ENCODE measurements around the gene SPATA20.

SPATA20 gene

DNA sequence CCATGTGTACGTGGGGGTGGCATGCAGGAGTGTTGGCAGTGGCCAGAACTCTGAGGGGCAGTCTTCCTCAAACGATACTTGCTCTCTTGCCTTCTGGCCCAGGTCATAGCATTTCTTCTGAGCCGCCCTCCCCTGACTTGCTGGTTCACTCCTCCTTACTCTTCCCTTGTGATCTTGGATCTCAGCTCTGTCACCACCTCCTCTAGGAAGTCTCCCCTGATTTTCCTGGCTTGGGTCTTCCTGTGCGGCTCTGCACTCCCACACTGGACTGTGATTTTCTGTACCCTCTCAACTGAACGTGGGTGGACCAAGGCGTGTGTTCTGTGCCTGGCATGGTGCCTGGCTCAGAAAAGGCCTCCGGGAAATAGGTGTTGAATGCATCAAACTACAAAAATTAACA, 11.6 kb upstream of the SPATA20 start:
- Histone ChIP-seq H3K27ac (ENCODE audit: low read length) (no peak overlapping the region), H3K79me2 (ENCODE audit: low read length) (no peaks in the 10 kb centered on the region), H3K4me2 (ENCODE audit: low read length) (no peak overlapping the region), H3K4me3 (ENCODE audit: low read length) (no peak overlapping the region), H3K9ac (ENCODE audit: low read length) (no peak overlapping the region), H2AFZ (ENCODE audit: low read depth, low read length) (no peak overlapping the region), H3K4me1 (ENCODE audit: low read length) (no peaks in the 10 kb centered on the region), H4K20me1 (ENCODE audit: insufficient read depth, low read length) (no peaks in the 10 kb centered on the region), H3K9me3 (ENCODE audit: insufficient read depth, low read length) (no peaks in the 10 kb centered on the region), H3K27me3 (ENCODE audit: low read depth, low read length) (peaks cover 35% of the 10 kb centered on the region), H3K36me3 (replicated peaks; ENCODE audit: low read depth, low read length) (no peaks in the 10 kb centered on the region)
- TF ChIP-seq, protein P1, sequence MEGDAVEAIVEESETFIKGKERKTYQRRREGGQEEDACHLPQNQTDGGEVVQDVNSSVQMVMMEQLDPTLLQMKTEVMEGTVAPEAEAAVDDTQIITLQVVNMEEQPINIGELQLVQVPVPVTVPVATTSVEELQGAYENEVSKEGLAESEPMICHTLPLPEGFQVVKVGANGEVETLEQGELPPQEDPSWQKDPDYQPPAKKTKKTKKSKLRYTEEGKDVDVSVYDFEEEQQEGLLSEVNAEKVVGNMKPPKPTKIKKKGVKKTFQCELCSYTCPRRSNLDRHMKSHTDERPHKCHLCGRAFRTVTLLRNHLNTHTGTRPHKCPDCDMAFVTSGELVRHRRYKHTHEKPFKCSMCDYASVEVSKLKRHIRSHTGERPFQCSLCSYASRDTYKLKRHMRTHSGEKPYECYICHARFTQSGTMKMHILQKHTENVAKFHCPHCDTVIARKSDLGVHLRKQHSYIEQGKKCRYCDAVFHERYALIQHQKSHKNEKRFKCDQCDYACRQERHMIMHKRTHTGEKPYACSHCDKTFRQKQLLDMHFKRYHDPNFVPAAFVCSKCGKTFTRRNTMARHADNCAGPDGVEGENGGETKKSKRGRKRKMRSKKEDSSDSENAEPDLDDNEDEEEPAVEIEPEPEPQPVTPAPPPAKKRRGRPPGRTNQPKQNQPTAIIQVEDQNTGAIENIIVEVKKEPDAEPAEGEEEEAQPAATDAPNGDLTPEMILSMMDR (IDR thresholded peaks at IDR 0.05; ENCODE audit: low read depth, low read length): no peak
- TF ChIP-seq EZH2phosphoT487 (IDR thresholded peaks at IDR 0.05; ENCODE audit: low read depth): no peak

DNA sequence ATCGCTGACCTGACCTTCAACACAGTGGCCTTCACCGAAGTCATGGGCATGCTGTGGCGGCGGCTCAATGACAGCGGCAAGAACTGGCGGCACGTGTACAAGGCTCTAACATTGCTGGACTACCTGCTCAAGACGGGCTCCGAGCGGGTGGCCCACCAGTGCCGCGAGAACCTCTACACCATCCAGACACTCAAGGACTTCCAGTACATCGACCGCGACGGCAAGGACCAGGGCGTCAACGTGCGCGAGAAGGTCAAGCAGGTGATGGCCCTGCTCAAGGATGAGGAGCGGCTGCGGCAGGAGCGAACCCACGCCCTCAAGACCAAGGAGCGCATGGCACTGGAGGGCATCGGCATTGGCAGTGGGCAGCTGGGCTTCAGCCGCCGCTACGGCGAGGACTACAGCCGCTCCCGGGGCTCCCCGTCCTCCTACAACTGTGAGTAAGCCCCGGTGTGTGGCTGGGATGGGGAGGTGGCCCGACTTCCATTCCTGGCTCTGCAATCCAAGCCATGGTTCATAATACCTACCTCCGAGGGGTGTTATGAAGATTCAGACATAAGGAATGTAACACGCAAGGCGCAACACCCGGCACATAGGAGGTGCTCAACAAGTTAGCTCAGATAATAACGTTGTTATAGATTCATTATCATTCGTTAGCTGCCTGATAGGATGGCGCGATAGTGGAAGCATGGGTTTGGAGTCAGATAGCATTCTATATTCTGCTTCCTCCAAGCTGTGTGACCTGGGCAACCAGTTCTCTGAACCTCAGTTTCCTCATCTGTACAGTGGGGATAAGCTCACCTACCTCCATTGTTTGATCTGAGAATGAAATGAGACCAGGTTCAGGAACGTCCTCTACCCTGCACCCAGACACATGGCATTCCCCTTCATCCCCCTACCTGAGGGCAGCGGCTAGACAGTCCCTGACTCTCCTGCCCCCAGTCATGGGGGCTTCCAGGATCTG, 10.0 kb upstream of the SPATA20 start:
- H3K4me2 ChIP-seq (ENCODE audit: low read length): no peak overlapping the region
- no peak for TF ChIP-seq EZH2phosphoT487 (IDR thresholded peaks at IDR 0.05; ENCODE audit: low read depth)
- no peak overlapping the region for H3K27ac ChIP-seq (ENCODE audit: low read length)
- H3K27me3 ChIP-seq (ENCODE audit: low read depth, low read length): peaks cover 22% of the 10 kb centered on the region
- H3K79me2 ChIP-seq (ENCODE audit: low read length): no peaks in the 10 kb centered on the region
- H3K9ac ChIP-seq (ENCODE audit: low read length): no peak overlapping the region
- no peak overlapping the region for H2AFZ ChIP-seq (ENCODE audit: low read depth, low read length)
- H3K9me3 ChIP-seq (ENCODE audit: insufficient read depth, low read length): no peaks in the 10 kb centered on the region
- no peak overlapping the region for H3K4me3 ChIP-seq (ENCODE audit: low read length)
- H4K20me1 ChIP-seq (ENCODE audit: insufficient read depth, low read length): no peaks in the 10 kb centered on the region
- peaks cover 4% of the 10 kb centered on the region for H3K4me1 ChIP-seq (ENCODE audit: low read length)
- H3K36me3 ChIP-seq (replicated peaks; ENCODE audit: low read depth, low read length): no peaks in the 10 kb centered on the region

DNA sequence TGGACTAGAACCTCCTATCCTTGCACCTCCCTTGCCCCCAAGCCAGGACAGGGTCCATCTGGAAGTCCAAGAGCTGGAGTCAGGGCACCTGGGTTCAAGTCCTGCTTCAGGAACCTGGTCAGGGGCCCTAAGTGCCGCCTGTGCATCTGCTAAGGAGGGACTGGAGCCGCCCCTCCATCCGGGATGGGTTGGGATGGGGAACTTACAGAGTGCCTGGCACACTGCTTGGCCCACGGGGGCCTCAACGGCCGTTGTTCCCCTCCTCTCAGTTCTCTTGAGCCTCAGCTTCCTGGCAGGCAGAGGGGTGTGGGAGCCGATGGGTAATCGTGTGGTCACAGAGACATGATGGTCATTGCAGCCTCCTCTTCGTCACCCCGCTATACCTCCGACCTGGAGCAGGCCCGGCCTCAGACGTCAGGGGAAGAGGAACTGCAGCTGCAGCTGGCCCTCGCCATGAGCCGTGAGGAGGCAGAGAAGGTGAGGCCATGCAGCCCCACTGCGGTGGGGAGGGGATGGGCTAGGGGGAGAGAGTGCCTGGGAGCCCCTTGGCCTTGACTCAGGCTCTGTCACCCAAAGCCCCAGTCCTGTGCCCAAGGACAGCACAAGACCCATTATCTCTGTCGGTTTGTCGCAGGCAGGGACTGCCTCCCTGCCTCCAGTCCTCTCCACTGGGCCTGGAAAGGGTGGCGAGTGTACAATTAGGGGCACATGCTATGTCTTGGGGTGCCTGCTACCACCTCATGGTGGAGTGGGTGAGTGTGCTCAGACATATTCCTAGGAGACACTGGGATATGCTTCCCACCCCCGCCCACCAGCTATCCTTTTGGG, 9.0 kb upstream of the SPATA20 start:
- no peak overlapping the region for H2AFZ ChIP-seq (ENCODE audit: low read depth, low read length)
- no peaks in the 10 kb centered on the region for H3K9me3 ChIP-seq (ENCODE audit: insufficient read depth, low read length)
- no peaks in the 10 kb centered on the region for H4K20me1 ChIP-seq (ENCODE audit: insufficient read depth, low read length)
- no peaks in the 10 kb centered on the region for H3K36me3 ChIP-seq (replicated peaks; ENCODE audit: low read depth, low read length)
- no peak overlapping the region for H3K4me2 ChIP-seq (ENCODE audit: low read length)
- H3K79me2 ChIP-seq (ENCODE audit: low read length): no peaks in the 10 kb centered on the region
- no peak overlapping the region for H3K9ac ChIP-seq (ENCODE audit: low read length)
- H3K27ac ChIP-seq (ENCODE audit: low read length): no peak overlapping the region
- H3K4me3 ChIP-seq (ENCODE audit: low read length): no peak overlapping the region
- H3K4me1 ChIP-seq (ENCODE audit: low read length): peaks cover 8% of the 10 kb centered on the region
- H3K27me3 ChIP-seq (ENCODE audit: low read depth, low read length): peaks cover 12% of the 10 kb centered on the region
- no peak for TF ChIP-seq EZH2phosphoT487 (IDR thresholded peaks at IDR 0.05; ENCODE audit: low read depth)
- TF ChIP-seq, protein P1 (IDR thresholded peaks at IDR 0.05; ENCODE audit: low read depth, low read length): no peak

DNA sequence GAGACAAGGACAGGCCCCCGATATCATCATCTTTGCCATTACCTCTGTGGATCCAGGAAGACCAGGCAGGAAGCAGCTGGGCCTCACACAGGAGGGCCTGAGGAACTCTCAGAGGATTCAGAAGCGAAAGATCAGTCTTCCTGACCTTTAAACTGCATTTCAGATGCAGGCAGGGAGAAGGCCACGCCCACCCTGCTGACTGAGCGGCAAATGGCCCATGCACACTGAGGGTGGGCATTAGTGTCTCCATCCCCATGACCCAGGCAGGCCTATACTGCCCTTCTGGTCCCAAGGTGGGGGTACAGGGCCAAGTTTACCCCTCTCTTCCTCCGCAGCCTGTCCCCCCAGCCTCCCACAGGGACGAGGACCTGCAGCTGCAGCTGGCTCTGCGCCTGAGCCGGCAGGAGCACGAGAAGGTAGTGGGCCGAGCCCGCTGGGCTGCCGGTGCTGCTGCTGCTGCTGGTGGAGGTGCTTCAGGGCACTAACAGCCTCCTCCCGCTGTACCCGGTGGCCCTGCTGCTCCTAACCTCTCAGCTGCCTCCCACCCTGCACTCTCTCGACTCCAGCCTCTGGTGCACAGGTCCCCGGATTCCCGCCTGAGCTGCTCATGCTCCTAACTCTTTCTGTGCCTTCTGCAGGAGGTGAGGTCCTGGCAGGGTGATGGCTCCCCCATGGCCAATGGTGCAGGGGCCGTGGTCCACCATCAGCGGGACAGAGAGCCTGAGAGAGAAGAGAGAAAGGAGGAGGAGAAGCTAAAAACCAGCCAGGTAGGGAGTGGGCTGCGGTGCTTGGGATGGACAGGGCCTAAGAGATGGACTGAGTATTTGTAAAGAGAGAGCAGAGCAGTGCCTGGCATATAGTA, 8.2 kb upstream of the SPATA20 start:
- no peaks in the 10 kb centered on the region for H3K36me3 ChIP-seq (replicated peaks; ENCODE audit: low read depth, low read length)
- peaks cover 4% of the 10 kb centered on the region; the same call in 1 of the 2 replicates for H3K27me3 ChIP-seq (ENCODE audit: low read depth, low read length)
- H4K20me1 ChIP-seq (ENCODE audit: insufficient read depth, low read length): no peaks in the 10 kb centered on the region
- H3K4me1 ChIP-seq (ENCODE audit: low read length): peaks cover 8% of the 10 kb centered on the region
- H2AFZ ChIP-seq (ENCODE audit: low read depth, low read length): no peak overlapping the region
- no peaks in the 10 kb centered on the region for H3K9me3 ChIP-seq (ENCODE audit: insufficient read depth, low read length)
- H3K27ac ChIP-seq (ENCODE audit: low read length): no peak overlapping the region
- H3K4me3 ChIP-seq (ENCODE audit: low read length): no peak overlapping the region
- H3K9ac ChIP-seq (ENCODE audit: low read length): no peak overlapping the region
- no peak for TF ChIP-seq EZH2phosphoT487 (IDR thresholded peaks at IDR 0.05; ENCODE audit: low read depth)
- TF ChIP-seq, protein P1 (IDR thresholded peaks at IDR 0.05; ENCODE audit: low read depth, low read length): no peak
- no peaks in the 10 kb centered on the region for H3K79me2 ChIP-seq (ENCODE audit: low read length)
- H3K4me2 ChIP-seq (ENCODE audit: low read length): no peak overlapping the region

Measured in OCI-LY3 (cell line).